Hindlimb muscle (tissue), 1 donor: ENCODE results near the gene CEBPG. TPM values are rescaled to one million over a fixed set of nuclear protein-coding genes. Genes with fewer than 3 reads are reported as not detected.

Source experiments
- DNase-seq: peaks from one replicate; pipeline ENCODE4 v3.0.0-alpha.2; 2013
- polyA plus RNA-seq: library from polyadenylated mRNA; unstranded; fragments of 120-200 nt; gene quantifications from one replicate; pipeline ENCODE4 v1.2.1, GENCODE V29; 2013; ENCODE audit not compliant: insufficient read length

CEBPG gene
- polyA plus RNA-seq, 1 donor: 16.9 TPM

DNA sequence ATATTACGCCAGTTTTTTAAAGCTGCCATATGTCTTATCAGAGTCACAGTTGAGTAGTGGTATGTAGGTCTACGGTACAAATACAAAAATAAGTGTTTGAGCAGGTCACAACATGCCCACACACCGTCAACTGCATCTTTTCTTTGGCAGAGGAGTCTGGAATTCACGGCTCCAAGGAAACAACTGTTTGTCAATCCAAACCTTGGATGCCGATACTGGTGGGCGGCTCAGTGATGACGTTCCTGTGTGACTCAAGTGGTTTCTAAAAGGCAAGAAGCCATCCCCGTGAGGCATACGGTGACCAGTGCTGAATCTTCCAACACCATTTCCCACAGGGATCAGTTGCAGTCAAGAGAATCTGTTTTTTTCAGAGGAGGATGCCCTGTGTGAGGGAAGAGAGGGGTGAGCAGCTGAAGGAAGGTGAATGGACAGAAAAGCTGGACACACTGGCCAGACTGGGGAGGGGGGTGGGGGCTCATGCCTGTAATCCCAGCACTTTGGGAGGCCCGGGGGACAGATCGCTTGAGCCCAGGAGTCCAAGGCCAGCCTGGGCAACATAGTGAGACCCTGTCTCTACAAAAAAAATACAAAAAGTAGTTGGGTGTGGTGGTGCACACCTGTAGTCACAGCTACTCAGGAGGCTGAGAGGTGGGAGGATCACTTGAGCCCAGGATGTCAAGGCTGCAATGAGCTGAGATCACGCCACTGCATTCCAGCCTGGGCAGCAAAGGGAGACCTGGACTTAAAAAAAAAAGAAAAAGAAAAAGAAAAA, 22.8 kb upstream of the CEBPG start:
- no peak for DNase-seq

DNA sequence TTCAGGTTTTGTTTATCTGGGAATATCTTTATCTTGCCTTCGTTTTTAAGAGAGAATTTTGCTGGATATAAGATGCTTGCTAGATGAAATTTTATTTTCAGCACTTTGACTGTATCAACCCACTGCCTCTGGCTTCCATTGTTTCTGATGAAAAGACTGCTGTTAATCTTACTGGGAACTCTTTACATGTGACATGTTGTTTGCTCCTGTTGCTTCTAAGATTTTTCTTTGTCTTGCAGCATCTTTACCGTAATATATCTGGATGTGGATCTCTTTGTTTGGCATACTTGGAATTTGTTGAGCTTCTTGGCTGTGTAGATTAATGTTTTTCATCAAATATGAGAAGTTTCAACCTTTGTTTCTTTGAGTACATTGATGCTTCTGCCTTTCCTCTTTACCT, 18.0 kb upstream of the CEBPG start:
- DNase-seq: no peak

DNA sequence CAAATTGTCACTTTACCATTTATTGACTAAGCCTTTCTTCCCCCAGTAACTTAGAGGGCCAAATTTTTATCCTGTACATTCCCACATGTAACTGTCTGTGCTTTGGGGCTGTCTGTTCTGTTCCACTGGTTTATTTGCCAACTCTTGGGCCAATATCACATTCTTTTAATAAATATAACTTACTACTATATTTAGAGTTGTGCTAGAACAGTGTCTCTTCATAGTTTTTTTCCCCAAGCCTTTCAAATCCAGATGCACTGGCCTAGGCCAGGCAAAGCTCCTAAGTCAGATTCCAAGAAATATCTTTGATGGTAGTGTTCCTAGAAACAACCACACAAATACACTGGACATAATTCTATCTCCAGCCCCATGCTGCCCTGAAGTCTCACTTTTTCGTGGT, 16.0 kb upstream of the CEBPG start:
- no peak for DNase-seq

DNA sequence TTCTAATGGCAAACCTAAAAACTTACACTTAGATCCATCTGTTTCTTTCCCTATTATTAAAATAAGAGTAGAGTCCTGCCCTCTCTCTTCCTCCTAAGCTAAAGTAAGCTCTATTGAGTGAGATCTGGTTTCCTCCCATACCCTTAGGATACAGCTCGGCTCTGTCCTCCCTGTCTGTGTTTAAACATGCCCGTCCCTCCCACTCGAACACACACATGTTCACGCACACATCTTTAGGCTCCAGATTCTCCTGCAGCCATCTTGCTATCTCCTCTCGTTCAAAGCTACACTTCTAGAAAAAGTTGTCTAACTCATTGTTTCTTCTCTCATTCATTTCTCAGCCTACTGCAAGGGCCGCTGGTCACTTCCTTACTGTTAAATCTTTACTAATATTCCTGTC, 15.1 kb upstream of the CEBPG start:
- no peak for DNase-seq

DNA sequence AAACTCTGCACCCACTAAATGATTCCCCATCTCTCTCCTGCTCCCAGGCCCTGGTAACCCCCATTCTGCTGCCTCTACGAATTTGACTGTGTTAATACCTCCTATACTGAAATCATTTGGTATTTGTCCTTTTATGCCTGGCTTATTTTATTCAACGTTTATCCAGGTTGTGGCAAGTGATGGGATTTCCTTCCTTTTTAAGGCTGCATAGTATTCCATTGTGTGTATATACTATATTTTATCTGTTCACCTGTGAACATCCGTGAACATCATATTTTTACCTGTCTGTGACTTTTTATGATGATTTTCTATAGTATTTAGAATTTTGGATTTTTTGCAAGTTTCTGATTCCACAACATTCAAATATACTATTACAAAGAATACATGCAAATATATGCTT, 13.9 kb upstream of the CEBPG start:
- DNase-seq: no peak

DNA sequence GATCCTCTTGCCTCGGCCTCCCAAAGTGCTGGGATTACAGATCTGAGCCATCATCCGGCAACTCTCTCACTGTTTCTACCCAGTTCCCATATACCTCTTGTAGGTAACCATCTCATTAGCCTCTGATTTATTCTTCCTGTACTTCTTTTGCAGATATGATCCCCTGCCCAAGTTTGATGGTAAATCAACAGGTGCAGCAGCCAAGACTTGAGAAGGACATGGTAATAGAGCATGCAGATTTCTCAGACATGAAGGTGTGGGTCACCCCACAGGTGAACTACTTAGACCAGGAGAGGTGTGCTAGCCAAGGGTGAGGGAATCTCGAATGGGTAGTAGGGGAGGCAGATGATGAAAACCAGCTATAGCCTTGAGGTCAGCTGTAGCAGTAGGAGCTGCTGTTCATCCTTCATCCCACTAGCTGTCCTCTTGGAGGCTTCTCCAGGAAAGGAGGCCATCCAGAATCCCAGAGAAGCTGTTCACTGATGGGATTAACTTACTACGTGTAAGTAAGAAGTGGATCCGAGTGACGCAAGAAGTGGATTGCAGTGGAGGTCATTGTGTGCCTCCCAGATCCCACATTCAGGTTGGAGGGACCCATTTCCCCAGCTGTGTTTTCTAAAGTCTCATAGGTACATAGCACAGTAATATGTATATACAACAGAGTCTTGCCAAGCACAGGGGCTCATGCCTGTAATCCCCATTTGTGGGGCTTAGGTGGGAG, 10.8 kb upstream of the CEBPG start:
- no peak for DNase-seq

DNA sequence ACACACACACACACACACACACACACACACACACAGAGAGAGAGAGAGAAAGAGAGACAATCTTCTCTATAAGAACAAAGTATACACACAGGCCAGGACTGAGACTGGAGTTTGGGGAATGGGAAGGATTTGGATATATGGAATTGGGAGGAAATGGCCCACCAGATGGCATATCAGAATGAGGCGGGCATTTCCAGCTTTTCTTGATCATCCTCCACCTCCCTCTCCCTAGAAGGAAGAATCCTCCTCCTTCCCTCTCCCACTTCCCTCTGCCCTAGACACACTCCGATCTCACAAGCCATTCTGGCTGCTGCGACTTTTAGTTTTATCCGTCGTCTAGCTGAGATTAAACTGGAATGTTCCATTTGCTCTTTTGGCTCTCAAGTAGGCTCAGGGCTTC, 10.0 kb upstream of the CEBPG start:
- no peak for DNase-seq

DNA sequence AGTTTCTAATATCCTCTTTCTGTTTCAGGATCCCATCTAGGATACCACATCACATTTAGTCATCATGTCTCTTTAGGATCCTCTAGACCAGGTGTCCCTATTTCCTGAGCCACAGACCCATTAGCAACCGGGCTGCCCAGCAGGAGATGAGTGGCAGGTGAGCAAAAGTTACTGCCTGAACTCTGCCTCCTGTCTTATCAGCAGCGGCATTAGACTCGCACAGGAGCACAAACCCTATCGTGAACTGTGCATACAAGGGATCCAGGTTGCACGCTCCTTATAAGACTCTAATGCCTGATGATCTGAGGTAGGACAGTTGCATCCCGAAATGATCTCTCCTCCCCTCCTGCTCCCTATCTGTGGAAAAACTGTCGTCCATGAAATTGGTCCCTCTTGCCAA, 7.8 kb upstream of the CEBPG start:
- no peak for DNase-seq

DNA sequence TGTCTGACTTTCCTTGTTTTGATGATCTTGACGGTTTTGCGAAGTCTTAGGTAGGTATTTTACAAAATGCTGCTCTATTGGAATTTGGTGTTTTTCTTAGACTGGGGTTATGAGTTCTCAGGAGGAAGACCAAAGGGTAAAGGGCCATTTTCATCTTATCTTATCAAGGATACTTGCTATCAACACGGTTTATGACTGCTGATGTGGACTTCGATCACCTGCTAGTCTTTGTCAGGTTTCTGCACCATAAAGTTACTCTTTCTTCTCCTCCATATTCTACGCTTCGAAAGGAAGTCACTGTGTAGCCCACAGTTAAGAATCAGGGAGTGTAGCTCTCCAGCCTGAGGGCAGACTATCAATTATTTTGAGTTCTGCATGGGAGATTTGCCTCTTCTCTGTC, 7.4 kb upstream of the CEBPG start:
- DNase-seq: no peak

DNA sequence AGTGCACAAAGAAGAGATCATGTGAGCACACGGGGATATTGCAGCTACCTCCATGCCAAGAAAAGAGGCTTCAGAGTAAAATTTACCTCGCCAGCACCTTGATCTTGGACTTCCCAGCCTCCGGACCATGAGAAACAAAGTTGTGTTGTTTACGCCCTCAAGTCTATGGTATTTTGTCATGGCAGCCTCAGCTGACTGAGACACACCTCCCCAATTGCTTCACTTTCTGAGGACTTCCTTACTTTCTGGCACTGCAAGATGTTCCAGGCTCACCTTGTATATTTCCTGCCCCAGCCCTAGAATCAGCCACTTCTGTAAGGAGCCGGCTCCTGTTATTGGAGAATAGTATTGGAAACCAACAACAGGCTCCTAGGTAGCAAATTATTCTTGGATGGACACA, 6.6 kb upstream of the CEBPG start:
- no peak for DNase-seq

DNA sequence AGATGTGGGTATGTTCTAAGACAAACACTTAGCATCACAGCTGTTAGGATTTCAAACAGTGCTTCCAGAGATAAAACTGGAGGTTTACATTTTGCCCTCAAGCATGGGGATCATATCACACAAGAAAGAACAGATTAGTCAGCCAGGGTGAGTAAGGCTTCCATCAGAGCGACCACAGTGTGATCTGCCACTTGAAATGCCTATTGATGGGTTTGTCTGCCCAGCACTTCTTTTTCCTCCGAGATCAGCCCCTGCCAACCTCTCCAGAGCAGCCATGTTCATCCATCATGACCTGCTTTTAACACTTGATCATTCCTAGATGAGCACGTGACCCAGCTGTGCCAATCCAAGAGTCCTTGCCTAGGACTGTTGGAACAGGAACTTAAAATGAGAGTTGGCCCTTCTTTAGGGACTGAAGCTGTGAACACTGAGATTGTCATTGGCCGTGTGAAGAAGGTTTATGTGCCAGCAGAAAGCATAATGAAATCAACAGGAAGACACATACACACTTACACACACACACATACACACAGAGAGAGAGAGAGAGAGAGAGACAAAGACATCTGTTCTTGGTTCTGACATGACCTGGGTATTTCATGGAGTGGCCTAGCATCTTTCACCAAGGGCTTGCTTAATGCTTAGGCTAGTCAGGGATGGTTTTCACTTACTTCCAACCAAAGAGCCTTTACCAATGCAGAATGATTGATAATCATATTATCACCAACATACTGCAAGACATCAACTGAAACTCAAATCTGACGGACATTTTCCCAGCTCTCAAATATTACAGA, 5.2 kb upstream of the CEBPG start:
- DNase-seq: no peak

DNA sequence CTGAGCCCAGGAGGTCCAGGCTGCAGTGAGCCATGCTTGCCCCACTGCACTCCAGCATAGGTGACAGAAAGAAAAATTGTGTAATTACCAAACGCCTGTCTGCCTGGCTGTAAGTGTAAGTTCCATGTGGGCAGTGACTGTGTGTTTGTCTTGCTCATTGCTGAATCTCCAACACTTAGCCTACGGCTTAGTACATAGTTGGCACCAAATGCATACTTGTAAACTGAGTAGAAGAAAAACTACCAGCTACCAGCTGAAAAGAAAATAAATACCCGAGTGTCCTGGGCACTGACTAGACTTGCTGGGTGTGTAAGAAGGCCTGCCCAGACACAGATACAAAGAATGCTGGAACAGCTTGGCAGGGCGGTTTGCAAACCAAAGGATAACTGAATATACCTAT, 2.7 kb upstream of the CEBPG start:
- DNase-seq: no peak

DNA sequence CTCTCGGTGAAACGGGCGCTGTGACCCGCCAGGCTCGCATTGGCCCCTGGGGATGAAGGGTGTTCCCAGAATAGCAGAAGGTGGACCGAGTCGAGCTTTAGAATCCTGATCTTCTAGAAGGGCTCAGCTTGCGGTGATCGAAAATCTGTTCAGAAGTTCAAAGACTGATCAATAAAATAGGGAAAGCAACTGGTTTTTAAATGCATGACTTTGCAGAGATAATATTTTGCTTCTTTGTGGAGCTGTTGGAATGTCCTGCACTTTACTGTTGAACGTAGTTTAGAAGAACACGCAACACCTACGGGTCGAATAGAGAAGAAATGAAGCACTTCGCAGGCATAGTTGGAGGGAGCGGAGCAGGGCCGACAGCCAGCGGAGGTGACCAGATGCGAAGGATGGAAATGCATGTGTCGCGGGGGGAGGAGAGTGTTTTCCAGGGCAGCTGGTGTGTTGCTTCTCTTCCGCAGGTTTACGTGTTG, 766 bp downstream of the CEBPG start:
- DNase-seq: peak; percentile 30

DNA sequence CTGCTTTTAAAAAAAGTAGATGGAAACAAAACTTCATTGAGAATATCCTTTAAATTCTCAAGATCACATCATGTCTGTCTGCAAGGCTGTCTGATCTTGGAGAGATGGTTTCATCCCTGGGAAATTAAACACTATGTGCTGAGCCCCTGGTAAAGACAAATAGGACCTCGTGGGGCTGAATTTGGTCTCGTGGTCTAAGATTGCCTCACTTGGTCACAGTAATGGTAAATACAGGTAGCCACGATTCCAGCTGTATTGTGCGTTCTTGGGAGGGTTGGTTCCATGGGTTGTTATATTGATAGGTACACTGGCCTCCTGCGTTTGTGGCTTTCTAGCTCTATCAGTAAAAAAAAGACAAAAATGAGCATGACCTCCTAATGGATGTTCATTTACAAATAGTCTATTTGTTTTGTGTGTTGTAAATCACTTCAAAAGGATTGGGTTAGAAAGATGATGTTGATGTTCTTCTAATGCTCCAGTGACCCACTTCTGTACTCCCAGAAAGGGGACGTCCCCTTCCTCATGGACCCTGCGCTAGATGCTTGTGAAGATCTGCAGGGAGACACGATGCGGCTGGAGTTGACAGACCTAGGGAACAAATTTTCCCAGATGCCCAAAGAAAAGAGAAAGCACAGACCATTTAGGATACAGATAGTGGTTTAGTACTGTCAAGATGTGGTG, 1.8 kb downstream of the CEBPG start:
- no peak for DNase-seq

DNA sequence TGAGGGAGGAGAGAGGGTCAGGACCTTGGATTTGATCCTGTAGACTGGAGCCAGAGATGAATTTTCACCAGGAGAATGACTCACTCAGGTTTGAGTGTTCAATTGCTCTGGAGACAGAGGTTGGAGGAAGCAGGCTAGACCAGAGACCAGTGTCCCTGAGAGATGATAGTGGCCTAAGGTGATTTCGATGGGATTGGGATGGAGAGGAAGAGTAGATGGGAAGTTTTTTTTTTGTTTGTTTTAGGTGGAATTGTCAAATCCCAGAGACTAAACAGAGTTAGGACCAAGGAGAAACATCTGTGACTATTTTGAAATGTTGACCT, 2.3 kb downstream of the CEBPG start:
- no peak for DNase-seq

DNA sequence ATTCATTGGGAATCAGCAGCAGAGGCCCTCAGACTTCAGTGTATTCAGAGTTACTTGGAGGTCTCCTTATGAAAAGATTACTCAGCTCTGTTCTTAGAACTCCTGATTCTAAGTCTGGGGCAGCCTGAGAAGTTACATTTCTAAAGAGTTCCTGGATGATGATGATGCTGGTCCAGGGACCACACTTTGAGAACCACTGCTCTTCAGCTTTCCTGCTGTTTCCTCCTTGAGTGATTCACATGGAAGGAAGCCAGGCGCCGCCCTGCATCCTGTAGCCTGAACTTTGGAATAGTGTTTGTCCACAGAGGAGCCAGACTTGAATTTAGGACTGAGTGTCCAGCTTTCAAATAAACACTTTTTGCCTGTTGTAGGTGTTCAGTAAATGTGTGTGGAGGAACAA, 2.9 kb downstream of the CEBPG start:
- DNase-seq: no peak

DNA sequence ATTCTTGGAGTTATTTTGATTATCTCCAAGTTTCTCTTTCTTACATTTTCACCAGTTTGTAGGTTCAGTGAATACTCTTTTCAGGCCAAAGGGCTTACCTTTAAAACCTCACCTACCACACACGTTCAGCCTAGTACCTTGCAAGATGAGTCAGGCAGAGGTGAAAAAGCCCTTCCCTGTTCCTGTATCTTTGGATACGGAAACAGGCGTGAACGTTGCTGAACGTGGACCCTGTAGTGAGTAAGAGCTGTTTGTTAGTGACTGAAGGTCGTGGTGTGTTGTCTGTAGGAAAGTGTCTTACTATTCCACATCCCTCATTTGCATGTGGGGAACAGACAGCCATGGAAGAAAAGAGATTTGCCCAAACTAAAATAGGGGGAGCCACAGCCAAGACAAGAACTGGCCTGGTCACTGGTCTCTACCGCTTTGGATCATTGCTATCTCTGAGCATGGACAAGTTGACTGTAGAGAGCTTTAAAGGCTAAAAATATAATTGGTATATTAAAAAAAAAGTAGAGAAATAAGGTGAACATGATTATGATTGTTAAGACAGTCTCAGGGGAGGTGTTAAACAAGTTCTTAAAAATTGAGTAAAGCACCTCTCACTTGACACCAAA, 3.5 kb downstream of the CEBPG start:
- DNase-seq: no peak

DNA sequence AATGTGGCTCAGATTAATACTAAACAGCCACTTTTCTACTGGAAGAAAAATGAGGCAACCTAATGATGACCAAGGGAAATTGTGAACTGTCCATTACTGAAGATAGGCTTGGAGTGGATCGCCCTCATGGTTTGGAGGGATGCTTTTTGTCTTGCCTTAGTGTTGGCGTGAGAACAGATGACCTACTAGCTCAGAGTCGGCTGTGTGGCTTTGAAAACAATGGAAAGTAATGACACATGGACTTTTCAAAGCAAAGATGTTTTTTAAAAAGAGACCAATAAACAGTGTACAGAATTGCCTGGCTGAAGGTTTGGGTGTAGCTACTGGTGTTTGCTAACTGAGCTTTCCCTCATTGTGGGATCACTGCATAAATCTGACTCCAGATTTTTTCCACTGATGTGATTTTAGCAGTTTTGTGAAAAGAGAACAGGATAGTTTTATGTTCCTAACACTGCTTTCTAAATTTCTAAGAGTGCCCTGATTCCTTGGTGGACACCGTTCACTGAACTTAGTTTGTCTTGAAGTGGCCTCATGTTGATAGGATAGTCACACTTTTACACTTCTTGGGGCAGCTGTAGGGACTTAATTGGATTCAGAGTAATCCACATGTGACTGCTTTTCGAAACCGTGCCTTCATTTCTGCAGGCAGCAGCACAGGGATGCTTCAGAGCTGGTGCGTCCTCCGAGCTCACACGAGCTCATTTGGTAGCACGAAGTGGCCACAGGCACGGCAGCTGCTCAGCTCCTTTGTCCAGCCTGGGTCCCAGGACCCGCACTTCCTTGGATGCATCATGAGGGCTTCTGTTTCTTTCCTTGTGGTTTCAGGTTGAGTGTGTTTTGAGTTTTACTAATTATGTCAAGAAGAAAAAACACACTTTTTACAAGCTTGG, 4.3 kb downstream of the CEBPG start:
- no peak for DNase-seq

DNA sequence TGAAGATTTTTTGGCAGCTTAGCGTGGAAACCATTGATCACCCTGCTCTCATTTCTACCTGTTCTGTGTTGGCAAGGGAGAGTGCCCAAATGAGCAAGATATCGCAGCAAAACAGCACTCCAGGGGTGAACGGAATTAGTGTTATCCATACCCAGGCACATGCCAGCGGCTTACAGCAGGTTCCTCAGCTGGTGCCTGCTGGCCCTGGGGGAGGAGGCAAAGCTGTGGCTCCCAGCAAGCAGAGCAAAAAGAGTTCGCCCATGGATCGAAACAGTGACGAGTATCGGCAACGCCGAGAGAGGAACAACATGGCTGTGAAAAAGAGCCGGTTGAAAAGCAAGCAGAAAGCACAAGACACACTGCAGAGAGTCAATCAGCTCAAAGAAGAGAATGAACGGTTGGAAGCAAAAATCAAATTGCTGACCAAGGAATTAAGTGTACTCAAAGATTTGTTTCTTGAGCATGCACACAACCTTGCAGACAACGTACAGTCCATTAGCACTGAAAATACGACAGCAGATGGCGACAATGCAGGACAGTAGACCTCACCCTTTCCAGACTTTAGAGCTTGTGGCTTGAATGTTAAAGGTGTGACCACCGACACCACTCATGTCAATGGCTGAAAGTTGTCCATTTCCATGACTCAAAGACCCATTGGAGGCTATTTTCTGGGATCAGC, 5.8 kb downstream of the CEBPG start:
- no peak for DNase-seq

DNA sequence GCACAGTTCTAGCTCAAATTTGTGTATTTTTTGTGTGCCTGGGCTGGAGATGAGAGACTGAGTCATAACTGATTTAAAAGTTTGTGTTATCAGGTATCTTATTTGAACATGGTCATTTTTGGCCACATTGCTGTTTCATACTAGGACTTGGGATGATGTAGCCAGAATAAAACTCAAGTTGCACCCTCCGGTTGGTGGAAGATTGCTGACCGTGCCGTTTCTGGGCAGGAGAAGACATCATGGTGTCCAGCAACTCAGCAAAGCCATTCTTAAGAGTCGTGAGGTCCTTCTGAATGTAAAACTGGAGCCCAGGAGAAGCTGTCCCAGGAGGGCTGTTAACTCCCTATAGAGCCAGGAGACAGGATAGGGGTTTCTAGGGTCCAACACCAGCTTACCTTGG, 7.6 kb downstream of the CEBPG start:
- no peak for DNase-seq

DNA sequence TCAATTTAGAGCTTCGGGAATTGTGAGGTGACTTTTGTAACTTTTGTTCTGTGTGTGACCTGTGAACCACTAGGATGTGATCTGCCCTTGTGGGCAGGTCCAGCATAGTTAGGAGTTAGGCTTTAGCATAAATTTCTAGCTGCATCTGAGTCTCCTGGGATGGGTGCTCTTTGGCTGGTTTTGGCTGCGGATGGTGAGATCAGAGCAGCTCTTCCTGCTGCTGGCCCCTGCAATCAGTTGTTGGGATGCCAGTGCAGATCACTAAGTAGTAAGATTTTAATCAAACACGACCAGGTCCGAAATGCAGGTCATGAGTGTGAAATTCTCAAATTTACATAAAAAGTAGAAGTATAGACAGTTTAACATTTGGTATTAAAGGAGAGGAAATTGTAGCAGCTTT, 8.5 kb downstream of the CEBPG start:
- DNase-seq: no peak
